Loucy (cell line): ENCODE measurements around the gene SPOCK1.

Source experiments
- EZH2phosphoT487 ChIP-seq: fragments of 200-600 bp; IDR thresholded peaks from 2 replicates; pipeline ENCODE4 v1.6.1; 2018; ENCODE audit warnings: antibody characterized with exemption, mild to moderate bottlenecking, moderate library complexity, borderline replicate concordance
- TF ChIP-seq, protein P1 (sequence below): fragments of 200-600 bp; sonication (generic); conservative IDR thresholded peaks from 2 replicates; pipeline ENCODE4 v1.5.1; 2014; ENCODE audit warnings: mild to moderate bottlenecking, antibody characterized with exemption, low read length

- TF ChIP-seq, protein P1, sequence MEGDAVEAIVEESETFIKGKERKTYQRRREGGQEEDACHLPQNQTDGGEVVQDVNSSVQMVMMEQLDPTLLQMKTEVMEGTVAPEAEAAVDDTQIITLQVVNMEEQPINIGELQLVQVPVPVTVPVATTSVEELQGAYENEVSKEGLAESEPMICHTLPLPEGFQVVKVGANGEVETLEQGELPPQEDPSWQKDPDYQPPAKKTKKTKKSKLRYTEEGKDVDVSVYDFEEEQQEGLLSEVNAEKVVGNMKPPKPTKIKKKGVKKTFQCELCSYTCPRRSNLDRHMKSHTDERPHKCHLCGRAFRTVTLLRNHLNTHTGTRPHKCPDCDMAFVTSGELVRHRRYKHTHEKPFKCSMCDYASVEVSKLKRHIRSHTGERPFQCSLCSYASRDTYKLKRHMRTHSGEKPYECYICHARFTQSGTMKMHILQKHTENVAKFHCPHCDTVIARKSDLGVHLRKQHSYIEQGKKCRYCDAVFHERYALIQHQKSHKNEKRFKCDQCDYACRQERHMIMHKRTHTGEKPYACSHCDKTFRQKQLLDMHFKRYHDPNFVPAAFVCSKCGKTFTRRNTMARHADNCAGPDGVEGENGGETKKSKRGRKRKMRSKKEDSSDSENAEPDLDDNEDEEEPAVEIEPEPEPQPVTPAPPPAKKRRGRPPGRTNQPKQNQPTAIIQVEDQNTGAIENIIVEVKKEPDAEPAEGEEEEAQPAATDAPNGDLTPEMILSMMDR = no peak
- TF ChIP-seq EZH2phosphoT487 = no peak
These were observed 148.3 kb downstream of the SPOCK1 start for GRCh38 chr5:137350791-137351190.
